ENCODE results near the gene KIF16B.
A peak's percentile ranks its signal among the peaks of the same experiment; 100 is the strongest.

The KIF16B gene, protein sequence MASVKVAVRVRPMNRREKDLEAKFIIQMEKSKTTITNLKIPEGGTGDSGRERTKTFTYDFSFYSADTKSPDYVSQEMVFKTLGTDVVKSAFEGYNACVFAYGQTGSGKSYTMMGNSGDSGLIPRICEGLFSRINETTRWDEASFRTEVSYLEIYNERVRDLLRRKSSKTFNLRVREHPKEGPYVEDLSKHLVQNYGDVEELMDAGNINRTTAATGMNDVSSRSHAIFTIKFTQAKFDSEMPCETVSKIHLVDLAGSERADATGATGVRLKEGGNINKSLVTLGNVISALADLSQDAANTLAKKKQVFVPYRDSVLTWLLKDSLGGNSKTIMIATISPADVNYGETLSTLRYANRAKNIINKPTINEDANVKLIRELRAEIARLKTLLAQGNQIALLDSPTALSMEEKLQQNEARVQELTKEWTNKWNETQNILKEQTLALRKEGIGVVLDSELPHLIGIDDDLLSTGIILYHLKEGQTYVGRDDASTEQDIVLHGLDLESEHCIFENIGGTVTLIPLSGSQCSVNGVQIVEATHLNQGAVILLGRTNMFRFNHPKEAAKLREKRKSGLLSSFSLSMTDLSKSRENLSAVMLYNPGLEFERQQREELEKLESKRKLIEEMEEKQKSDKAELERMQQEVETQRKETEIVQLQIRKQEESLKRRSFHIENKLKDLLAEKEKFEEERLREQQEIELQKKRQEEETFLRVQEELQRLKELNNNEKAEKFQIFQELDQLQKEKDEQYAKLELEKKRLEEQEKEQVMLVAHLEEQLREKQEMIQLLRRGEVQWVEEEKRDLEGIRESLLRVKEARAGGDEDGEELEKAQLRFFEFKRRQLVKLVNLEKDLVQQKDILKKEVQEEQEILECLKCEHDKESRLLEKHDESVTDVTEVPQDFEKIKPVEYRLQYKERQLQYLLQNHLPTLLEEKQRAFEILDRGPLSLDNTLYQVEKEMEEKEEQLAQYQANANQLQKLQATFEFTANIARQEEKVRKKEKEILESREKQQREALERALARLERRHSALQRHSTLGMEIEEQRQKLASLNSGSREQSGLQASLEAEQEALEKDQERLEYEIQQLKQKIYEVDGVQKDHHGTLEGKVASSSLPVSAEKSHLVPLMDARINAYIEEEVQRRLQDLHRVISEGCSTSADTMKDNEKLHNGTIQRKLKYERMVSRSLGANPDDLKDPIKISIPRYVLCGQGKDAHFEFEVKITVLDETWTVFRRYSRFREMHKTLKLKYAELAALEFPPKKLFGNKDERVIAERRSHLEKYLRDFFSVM (N-terminal part only)

DNA sequence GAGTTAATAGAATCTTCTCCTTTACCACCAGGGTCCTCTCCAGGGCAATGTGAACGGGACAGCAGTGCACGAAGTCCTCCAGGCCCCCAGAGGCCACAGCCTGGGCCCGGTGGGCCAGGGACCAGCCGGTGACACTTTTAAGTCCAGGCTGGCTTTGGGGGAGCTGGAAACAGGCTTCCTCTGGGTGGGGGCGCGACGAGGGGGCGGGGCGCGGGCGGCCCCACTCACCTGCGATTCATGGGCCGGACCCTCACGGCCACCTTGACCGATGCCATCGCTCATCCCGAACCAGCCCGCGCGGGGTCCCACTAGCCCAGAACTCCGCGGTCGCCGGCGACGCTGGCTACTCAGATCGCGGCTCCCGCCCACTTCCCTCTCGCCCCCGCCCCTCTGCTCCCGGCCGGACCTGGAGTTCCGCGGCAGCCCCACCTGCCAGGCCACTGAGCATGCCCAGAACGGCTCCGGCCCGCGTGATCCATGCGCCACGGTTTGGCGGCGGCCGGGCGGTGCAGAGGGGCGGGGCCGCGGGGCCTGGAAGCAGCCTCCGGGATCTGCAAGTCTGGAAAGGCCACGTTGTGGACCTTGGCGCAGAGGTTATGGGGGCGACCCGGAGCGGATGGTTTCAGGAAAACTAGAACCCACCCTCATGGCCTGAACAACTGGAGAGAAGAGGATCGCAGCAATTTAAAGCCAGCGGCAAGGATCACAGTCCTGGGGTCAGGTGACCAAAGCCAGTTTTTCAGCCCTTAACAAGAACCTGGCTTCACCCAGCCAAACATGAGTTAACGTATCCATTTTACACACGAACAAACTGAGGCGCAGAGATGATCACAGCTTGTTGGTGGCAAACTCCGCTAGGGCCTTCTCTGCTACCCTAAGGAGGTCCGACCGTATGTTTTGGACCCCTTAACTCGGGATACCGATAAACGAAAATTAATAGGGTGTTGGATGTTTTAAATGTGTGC is at the start of gene KIF16B:
KIF16B (minus strand) TSS at position 448 of the 965 bp plus-strand sequence; CDS start at position 275, 173 bp downstream.
- peak; percentile 74 to 78 (median 77) for DNase-seq (ENCODE audit: low read depth in 2 of 3, low spot score in 2 of 3)

- no peak for DNase-seq (ENCODE audit: low read depth in 2 of 3, low spot score in 2 of 3)
These were observed 49.3 kb upstream of the KIF16B start for GRCh38 chr20:16622501-16622900.

- DNase-seq (ENCODE audit: low read depth in 2 of 3, low spot score in 2 of 3), result no peak
These were observed 48.3 kb upstream of the KIF16B start for GRCh38 chr20:16621435-16622141.

GRCh38 chr20:16620961-16621360 is 47.7 kb upstream of the KIF16B start:
- DNase-seq (ENCODE audit: low read depth in 2 of 3, low spot score in 2 of 3), result no peak

- DNase-seq (ENCODE audit: low read depth in 2 of 3, low spot score in 2 of 3), result no peak
These were observed 46.7 kb upstream of the KIF16B start for GRCh38 chr20:16619953-16620352.

GRCh38 chr20:16617056-16617455 is 43.8 kb upstream of the KIF16B start:
- no peak for DNase-seq (ENCODE audit: low read depth in 2 of 3, low spot score in 2 of 3)

DNA sequence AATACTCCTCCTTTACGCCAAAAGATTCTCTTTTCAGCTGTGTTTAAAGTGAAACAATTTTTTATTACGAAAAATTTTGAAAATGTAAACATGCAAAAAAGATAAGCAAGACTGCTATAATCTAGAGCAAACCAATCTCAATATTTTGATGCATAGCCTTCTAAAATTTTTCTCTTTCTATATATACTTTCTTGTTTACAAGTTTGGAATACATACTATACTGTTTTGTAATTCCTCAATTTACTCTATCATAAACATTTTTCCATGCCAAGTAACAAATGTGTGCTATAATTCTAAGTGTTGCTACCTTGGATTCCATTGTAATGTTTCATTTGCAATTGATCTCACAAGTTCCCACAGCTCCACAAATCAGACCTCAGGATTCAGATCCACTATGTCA is 43.1 kb upstream of the KIF16B start:
- DNase-seq (ENCODE audit: low read depth in 2 of 3, low spot score in 2 of 3), result no peak

- no peak for DNase-seq (ENCODE audit: low read depth in 2 of 3, low spot score in 2 of 3)
These were observed 42.0 kb upstream of the KIF16B start for GRCh38 chr20:16615199-16615598.

DNA sequence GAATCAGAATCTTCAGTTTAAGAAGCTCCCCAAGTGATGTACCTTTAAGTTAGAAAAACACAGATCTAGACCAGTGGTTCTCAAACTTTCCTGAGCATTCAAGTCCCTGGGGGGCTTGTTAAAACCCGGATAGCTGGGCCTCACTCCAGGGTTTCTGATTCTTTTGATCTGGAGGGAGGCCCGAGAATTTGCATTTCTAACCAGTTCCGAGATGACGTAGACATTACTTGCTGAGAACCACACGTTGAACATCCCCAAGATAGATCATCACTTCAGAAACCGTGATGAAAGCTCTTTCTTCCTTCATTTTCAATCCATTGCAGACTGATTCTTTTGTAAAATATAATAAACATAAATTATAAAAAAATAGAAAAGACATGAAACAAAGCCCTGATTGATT is 40.7 kb upstream of the KIF16B start:
- no peak for DNase-seq (ENCODE audit: low read depth in 2 of 3, low spot score in 2 of 3)

- DNase-seq (ENCODE audit: low read depth in 2 of 3, low spot score in 2 of 3), result no peak
These were observed 39.5 kb upstream of the KIF16B start for GRCh38 chr20:16612706-16613105.

DNA sequence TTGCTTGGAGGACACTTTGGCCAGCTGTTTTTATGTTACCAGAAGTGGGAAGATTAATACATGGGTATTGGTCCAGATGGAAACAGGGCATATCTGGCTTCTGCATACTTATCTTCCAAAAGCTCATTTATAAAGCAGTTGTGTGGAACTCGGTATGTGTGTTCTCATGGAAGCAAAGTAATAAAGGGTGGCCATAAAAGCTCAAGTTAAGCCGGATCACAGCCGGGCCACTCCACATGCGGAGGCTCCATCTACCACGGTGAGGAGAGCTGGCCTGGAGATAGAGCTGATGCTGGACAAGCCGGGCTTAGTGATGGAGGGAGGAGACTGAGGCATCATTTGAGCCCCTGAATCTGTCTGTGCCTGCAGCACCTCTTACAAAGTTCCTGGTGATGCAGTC is 38.6 kb upstream of the KIF16B start:
- no peak for DNase-seq (ENCODE audit: low read depth in 2 of 3, low spot score in 2 of 3)

GRCh38 chr20:16609066-16609465 is 35.8 kb upstream of the KIF16B start:
- no peak for DNase-seq (ENCODE audit: low read depth in 2 of 3, low spot score in 2 of 3)

- no peak for DNase-seq (ENCODE audit: low read depth in 2 of 3, low spot score in 2 of 3)
These were observed 35.0 kb upstream of the KIF16B start for GRCh38 chr20:16608277-16608650.

DNA sequence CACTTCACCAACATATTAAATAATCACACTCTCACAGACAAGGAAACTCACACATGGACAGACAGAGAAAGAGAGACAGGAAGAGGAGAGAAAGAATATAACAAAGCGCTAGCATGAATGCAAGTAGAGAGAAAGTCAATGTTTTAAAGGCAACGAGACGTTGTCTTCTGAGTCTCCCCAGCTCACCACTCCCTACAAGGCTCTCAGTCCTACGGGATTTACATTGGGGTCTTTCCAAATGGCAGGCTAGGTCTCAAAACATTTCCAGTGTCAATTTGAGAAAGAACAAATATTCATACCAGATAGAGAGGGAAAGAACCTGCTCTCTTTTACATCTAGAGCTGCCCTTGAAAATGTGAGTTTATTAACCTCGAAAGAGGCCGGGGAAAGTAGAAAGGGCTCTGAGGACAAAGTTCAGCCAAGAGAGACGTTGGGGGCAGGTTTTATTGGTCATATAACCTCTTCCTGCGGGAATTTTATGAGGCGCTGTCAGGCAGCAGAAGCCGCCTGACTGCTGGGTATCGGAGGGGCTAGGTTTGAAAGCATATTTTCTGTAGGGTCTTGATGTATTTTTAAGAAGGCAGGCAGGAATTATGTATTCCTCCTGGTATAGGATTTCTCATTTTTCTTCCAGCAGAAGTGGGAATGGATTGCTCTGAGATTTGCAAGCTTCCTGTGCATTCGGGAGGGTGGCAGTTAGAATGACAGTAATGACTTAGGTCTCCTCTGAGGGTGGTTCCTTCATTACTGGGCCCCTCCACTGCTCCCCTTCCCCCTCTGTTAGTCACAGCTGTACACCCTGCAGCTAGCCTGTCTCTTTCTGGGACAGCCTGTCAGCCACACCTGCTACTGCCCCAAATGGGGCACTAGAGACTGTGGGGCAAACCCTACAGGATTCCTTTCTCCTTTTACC is 34.4 kb upstream of the KIF16B start:
- DNase-seq (ENCODE audit: low read depth in 2 of 3, low spot score in 2 of 3), result no peak

DNA sequence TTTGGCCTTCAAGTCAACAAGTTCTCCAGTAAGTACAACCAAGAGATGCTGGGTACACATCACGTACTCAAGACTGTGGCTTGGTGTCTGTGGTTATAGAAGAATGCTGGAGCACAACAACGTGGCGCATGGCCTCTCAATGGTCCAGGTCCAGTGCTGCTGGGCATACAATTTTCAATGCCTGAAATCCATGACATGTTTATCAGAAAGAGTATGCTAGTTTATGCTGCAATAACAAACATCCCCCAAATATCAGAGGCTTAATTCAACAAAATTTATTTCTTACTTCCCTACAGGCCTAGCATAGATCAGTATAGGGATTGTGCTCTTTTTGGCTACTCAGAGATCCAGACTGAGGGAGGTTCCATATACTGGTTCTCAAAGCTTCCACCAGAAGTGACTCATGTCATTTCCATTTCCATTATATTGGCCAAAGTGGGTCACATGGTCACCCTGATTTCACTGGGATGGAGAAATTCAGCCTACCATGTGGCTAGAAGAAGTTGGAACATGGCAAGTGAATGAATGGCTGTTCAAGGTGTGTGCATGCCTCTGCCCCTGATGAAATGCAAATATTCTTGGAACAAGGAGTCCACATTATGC is 33.3 kb upstream of the KIF16B start:
- no peak for DNase-seq (ENCODE audit: low read depth in 2 of 3, low spot score in 2 of 3)

- no peak for DNase-seq (ENCODE audit: low read depth in 2 of 3, low spot score in 2 of 3)
These were observed 27.8 kb upstream of the KIF16B start for GRCh38 chr20:16601047-16601446.

DNA sequence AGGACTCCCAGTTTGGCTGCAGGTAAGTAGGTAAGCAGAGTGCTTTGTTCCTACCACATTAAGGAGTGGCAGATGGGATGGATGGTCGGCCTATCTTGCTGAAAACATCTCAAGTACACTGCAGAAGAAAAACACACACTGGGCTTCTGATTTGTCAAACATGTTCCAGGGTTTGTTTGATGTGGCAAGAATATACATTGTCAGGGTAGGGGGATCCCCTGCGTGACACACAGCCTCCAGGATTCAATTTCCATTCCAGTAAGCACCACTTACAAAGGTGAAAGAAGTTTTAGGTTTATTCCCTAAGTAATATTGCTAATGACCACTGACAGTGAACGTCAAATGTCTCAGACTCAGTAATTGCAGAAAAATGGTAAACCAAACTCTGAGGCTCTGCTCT is 26.0 kb upstream of the KIF16B start:
- DNase-seq (ENCODE audit: low read depth in 2 of 3, low spot score in 2 of 3), result no peak

- no peak for DNase-seq (ENCODE audit: low read depth in 2 of 3, low spot score in 2 of 3)
These were observed 23.7 kb upstream of the KIF16B start for GRCh38 chr20:16596991-16597390.

Data from activated CD8-positive, alpha-beta memory T cell treated with anti-CD3 and anti-CD28 coated beads for 48 hours (primary cell).